H1 (cell line): ENCODE measurements around the gene IRGQ. TPM values are rescaled to one million over a fixed set of nuclear protein-coding genes. Genes with fewer than 3 reads are reported as not detected.

Experiments
- CBX5 ChIP-seq: fragments of 300-800, 300-1000 bp; sonication (generic); IDR thresholded peaks from 2 replicates; pipeline ENCODE4 v1.7.1; 2016; ENCODE audit warnings: antibody characterized with exemption, low read length, low read depth
- CTBP2 ChIP-seq: IDR thresholded peaks from 2 replicates; pipeline ENCODE4 v1.7.0; 2011; ENCODE audit warnings: borderline replicate concordance, mild to moderate bottlenecking, moderate library complexity, mixed read lengths, low read length; ENCODE audit not compliant: insufficient read depth, insufficient read length
- HDAC2 ChIP-seq, 2 experiments: fragments of 300-600 bp in 1 of 2; sonication (generic) in 1 of 2; IDR thresholded peaks; 2 replicates each; pipeline ENCODE4 v1.6.1; 2011 to 2012; ENCODE audit warnings: low read depth in 2 of 2, low read length in 2 of 2, mild to moderate bottlenecking in 2 of 2, moderate library complexity in 2 of 2, borderline replicate concordance in 1 of 2, inconsistent platforms in 1 of 2
- JUND ChIP-seq: IDR thresholded peaks from 2 replicates; pipeline ENCODE4 v1.6.1; 2011; ENCODE audit warnings: mild to moderate bottlenecking, improper control_type of control experiment, low read length
- NRF1 ChIP-seq: IDR thresholded peaks from 2 replicates; pipeline ENCODE4 v1.6.1; 2011; ENCODE audit warnings: mild to moderate bottlenecking, low read depth, low read length, improper control_type of control experiment
- RFX5 ChIP-seq: IDR thresholded peaks from 2 replicates; pipeline ENCODE4 v1.6.1; 2011; ENCODE audit warnings: low read depth, low read length, improper control_type of control experiment, borderline replicate concordance
- polyA plus RNA-seq, 7 experiments: library from polyadenylated mRNA; depleted of rRNA in 3 of 7; stranded (reverse) in 5 of 7; unstranded in 2 of 7; fragments of >200 nt in 5 of 7; fragments of 200-250 nt in 2 of 7; gene quantifications; 1 replicate in 5 of 7; 2 replicates in 1 of 7; 4 replicates in 1 of 7; pipeline versions ENCODE4 v1.2.1 to v1.2.3, GENCODE V29; 2011 to 2013; ENCODE audit warnings: missing spikeins in 2 of 7, mixed read lengths in 2 of 7
- total RNA-seq: library from RNA; stranded (reverse); fragmentation: NEBNext Ultra II Directional; extraction: Animal tissue kit (Norgen Biotek cat#: 25700); gene quantifications from 2 replicates; pipeline ENCODE4 v1.2.1, GENCODE V29; 2021
- TF ChIP-seq, protein P1 (sequence below): fragments of 300-600 bp; sonication (generic); IDR thresholded peaks from 2 replicates; pipeline ENCODE4 v1.7.1; 2012; ENCODE audit warnings: low read length, moderate library complexity, mild to moderate bottlenecking, inconsistent platforms; ENCODE audit not compliant: insufficient replicate concordance

The IRGQ gene
- total and polyA plus RNA-seq, 2 of the 8 experiments (the other 6 are each of a cell fraction or from before 2014, with no cell fraction given), result 16.0 to 42.9 TPM

DNA sequence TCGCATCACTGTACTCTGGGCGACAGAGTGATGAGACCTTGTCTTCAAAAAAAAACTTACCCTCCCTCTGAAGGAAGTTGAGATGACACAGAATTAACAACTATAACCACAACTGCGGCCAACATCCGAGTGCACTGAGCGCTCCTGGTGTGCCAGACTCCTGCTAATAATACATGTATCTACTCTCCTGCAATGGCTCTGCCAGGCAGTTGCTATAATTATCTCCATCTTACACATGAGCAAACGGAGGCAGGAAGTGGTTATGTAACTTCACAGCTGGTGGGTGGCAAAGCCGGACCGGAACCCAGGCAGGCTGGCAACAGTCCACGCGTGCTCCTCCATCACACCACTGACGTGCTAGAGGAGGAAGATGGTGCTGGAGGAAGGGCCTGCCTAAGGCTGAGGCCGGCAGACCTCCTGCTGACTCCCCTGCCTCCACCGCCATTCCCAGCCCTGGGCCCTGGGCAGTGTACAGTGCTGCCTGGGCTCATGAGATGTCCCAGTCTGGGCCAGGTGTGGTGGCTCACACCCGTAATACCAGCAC, 33.2 kb downstream of the IRGQ start (continued):
- no peak for TF ChIP-seq CBX5
- TF ChIP-seq CTBP2, result no peak
- TF ChIP-seq JUND, result no peak
- TF ChIP-seq, protein P1, sequence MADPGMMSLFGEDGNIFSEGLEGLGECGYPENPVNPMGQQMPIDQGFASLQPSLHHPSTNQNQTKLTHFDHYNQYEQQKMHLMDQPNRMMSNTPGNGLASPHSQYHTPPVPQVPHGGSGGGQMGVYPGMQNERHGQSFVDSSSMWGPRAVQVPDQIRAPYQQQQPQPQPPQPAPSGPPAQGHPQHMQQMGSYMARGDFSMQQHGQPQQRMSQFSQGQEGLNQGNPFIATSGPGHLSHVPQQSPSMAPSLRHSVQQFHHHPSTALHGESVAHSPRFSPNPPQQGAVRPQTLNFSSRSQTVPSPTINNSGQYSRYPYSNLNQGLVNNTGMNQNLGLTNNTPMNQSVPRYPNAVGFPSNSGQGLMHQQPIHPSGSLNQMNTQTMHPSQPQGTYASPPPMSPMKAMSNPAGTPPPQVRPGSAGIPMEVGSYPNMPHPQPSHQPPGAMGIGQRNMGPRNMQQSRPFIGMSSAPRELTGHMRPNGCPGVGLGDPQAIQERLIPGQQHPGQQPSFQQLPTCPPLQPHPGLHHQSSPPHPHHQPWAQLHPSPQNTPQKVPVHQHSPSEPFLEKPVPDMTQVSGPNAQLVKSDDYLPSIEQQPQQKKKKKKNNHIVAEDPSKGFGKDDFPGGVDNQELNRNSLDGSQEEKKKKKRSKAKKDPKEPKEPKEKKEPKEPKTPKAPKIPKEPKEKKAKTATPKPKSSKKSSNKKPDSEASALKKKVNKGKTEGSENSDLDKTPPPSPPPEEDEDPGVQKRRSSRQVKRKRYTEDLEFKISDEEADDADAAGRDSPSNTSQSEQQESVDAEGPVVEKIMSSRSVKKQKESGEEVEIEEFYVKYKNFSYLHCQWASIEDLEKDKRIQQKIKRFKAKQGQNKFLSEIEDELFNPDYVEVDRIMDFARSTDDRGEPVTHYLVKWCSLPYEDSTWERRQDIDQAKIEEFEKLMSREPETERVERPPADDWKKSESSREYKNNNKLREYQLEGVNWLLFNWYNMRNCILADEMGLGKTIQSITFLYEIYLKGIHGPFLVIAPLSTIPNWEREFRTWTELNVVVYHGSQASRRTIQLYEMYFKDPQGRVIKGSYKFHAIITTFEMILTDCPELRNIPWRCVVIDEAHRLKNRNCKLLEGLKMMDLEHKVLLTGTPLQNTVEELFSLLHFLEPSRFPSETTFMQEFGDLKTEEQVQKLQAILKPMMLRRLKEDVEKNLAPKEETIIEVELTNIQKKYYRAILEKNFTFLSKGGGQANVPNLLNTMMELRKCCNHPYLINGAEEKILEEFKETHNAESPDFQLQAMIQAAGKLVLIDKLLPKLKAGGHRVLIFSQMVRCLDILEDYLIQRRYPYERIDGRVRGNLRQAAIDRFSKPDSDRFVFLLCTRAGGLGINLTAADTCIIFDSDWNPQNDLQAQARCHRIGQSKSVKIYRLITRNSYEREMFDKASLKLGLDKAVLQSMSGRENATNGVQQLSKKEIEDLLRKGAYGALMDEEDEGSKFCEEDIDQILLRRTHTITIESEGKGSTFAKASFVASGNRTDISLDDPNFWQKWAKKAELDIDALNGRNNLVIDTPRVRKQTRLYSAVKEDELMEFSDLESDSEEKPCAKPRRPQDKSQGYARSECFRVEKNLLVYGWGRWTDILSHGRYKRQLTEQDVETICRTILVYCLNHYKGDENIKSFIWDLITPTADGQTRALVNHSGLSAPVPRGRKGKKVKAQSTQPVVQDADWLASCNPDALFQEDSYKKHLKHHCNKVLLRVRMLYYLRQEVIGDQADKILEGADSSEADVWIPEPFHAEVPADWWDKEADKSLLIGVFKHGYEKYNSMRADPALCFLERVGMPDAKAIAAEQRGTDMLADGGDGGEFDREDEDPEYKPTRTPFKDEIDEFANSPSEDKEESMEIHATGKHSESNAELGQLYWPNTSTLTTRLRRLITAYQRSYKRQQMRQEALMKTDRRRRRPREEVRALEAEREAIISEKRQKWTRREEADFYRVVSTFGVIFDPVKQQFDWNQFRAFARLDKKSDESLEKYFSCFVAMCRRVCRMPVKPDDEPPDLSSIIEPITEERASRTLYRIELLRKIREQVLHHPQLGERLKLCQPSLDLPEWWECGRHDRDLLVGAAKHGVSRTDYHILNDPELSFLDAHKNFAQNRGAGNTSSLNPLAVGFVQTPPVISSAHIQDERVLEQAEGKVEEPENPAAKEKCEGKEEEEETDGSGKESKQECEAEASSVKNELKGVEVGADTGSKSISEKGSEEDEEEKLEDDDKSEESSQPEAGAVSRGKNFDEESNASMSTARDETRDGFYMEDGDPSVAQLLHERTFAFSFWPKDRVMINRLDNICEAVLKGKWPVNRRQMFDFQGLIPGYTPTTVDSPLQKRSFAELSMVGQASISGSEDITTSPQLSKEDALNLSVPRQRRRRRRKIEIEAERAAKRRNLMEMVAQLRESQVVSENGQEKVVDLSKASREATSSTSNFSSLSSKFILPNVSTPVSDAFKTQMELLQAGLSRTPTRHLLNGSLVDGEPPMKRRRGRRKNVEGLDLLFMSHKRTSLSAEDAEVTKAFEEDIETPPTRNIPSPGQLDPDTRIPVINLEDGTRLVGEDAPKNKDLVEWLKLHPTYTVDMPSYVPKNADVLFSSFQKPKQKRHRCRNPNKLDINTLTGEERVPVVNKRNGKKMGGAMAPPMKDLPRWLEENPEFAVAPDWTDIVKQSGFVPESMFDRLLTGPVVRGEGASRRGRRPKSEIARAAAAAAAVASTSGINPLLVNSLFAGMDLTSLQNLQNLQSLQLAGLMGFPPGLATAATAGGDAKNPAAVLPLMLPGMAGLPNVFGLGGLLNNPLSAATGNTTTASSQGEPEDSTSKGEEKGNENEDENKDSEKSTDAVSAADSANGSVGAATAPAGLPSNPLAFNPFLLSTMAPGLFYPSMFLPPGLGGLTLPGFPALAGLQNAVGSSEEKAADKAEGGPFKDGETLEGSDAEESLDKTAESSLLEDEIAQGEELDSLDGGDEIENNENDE, result no peak
- no peak for TF ChIP-seq NRF1
- TF ChIP-seq HDAC2 (IDR thresholded peaks at IDR 0.05; ENCODE audit: borderline replicate concordance in 1 of 2, low read depth in 2 of 2, low read length in 2 of 2), result no peak
- no peak for TF ChIP-seq RFX5
